ENCODE data around the gene CCDC152. TPM values are rescaled to one million over a fixed set of nuclear protein-coding genes. Genes with fewer than 3 reads are reported as not detected.
A peak's percentile ranks its signal among the peaks of the same experiment; 100 is the strongest.
"Not testable (repeated sequence)": the region's sequence is repeated elsewhere in the genome, so short reads cannot be mapped to it uniquely, and the experiment has no call there.

CCDC152 gene
- total and polyA plus RNA-seq, 2 experiments from 2014 or later, result 2.8 to 6.4 TPM

- no peak for DNase-seq
- Histone ChIP-seq H2AFZ (no peak overlapping the region), H3K36me3 (ENCODE audit: low read depth) (no peaks in the 10 kb centered on the region), H3K9ac (no peak overlapping the region), H3K27me3 (replicated peaks; ENCODE audit: insufficient read depth) (no peaks in the 10 kb centered on the region), H3K4me3 (no peak overlapping the region), H3K79me2 (ENCODE audit: insufficient read depth) (no peaks in the 10 kb centered on the region), H3K27ac (no peak overlapping the region), H3K4me2 (ENCODE audit: unreplicated experiment) (no peak overlapping the region), H4K20me1 (ENCODE audit: insufficient read depth) (no peaks in the 10 kb centered on the region), H3F3A (ENCODE audit: insufficient read depth) (no peaks in the 10 kb centered on the region), H3K9me2 (ENCODE audit: insufficient read depth) (peaks cover 3% of the 10 kb centered on the region; the same call in 1 of the 2 replicates), H3K4me1 (ENCODE audit: insufficient read depth) (0 out of 2 replicates have a peak, but pooled peaks cover 5% of the 10 kb centered on the region), H3K9me3 (ENCODE audit: low read depth) (no peaks in the 10 kb centered on the region)
- WGBS, 2 experiments (ENCODE audit: low coverage in 1 of 2, low lambda C conversion rate in 2 of 2, missing lambda C conversion rate in 2 of 2), result 85 to 90% methylated on average over 6 of the region's 6 CpGs
- no peak for TF ChIP-seq EZH2phosphoT487 (IDR thresholded peaks at IDR 0.05; ENCODE audit: insufficient read depth, low read depth)
- no peak for TF ChIP-seq EZH2 (IDR thresholded peaks at IDR 0.05; ENCODE audit: insufficient read depth, poor library complexity, severe bottlenecking)
- in situ Hi-C loops (cut with MboI), result no loop called here
Observed at GRCh38 chr5:42720251-42720650, 36.4 kb upstream of the CCDC152 start.

- H3K4me3 ChIP-seq, result no peak overlapping the region
- in situ Hi-C loops (cut with MboI), result no loop called here
- H3K4me1 ChIP-seq (ENCODE audit: insufficient read depth), result 0 out of 2 replicates have a peak, but pooled peaks cover 5% of the 10 kb centered on the region
- no peaks in the 10 kb centered on the region for H3K79me2 ChIP-seq (ENCODE audit: insufficient read depth)
- no peak overlapping the region for H2AFZ ChIP-seq
- no peaks in the 10 kb centered on the region for H3K9me3 ChIP-seq (ENCODE audit: low read depth)
- no peaks in the 10 kb centered on the region for H3K36me3 ChIP-seq (ENCODE audit: low read depth)
- H3K27ac ChIP-seq, result no peak overlapping the region
- DNase-seq, result no peak
- no peaks in the 10 kb centered on the region for H4K20me1 ChIP-seq (ENCODE audit: insufficient read depth)
- no peak overlapping the region for H3K9ac ChIP-seq
- TF ChIP-seq EZH2 (IDR thresholded peaks at IDR 0.05; ENCODE audit: insufficient read depth, poor library complexity, severe bottlenecking), result no peak
- no peak for TF ChIP-seq EZH2phosphoT487 (IDR thresholded peaks at IDR 0.05; ENCODE audit: insufficient read depth, low read depth)
- peaks cover 3% of the 10 kb centered on the region; the same call in 1 of the 2 replicates for H3K9me2 ChIP-seq (ENCODE audit: insufficient read depth)
- no peak overlapping the region for H3K4me2 ChIP-seq (ENCODE audit: unreplicated experiment)
- H3K27me3 ChIP-seq (replicated peaks; ENCODE audit: insufficient read depth), result no peaks in the 10 kb centered on the region
- H3F3A ChIP-seq (ENCODE audit: insufficient read depth), result no peaks in the 10 kb centered on the region
Observed at GRCh38 chr5:42721484-42721883, 35.1 kb upstream of the CCDC152 start.

GRCh38 chr5:42734531-42735058 is 22.0 kb upstream of the CCDC152 start:
- H3K27ac ChIP-seq; H2AFZ ChIP-seq; H3K9me3 ChIP-seq (ENCODE audit: low read depth); H3K36me3 ChIP-seq (ENCODE audit: low read depth); H3F3A ChIP-seq (ENCODE audit: insufficient read depth); H4K20me1 ChIP-seq (ENCODE audit: insufficient read depth); DNase-seq; H3K4me2 ChIP-seq (ENCODE audit: unreplicated experiment); H3K79me2 ChIP-seq (ENCODE audit: insufficient read depth); H3K9me2 ChIP-seq (ENCODE audit: insufficient read depth); in situ Hi-C loops (cut with MboI); H3K4me3 ChIP-seq; H3K4me1 ChIP-seq (ENCODE audit: insufficient read depth); H3K27me3 ChIP-seq (replicated peaks; ENCODE audit: insufficient read depth); H3K9ac ChIP-seq: not testable (repeated sequence)
- WGBS, 2 experiments (ENCODE audit: low coverage in 1 of 2, low lambda C conversion rate in 2 of 2, missing lambda C conversion rate in 2 of 2), result 87 to 92% methylated on average over 14 to 19 of the region's 24 CpGs

- H3K9ac ChIP-seq, result no peak overlapping the region
- H3K4me3 ChIP-seq, result no peak overlapping the region
- H2AFZ ChIP-seq, result no peak overlapping the region
- H4K20me1 ChIP-seq (ENCODE audit: insufficient read depth), result no peaks in the 10 kb centered on the region
- H3K4me2 ChIP-seq (ENCODE audit: unreplicated experiment), result no peak overlapping the region
- no peak for DNase-seq
- H3K36me3 ChIP-seq (ENCODE audit: low read depth), result no peaks in the 10 kb centered on the region
- WGBS, 2 experiments (ENCODE audit: low coverage in 1 of 2, low lambda C conversion rate in 2 of 2, missing lambda C conversion rate in 2 of 2), result 64 to 68% methylated on average over 1 of the region's 1 CpG
- H3K4me1 ChIP-seq (ENCODE audit: insufficient read depth), result no peaks in the 10 kb centered on the region
- H3K9me3 ChIP-seq (ENCODE audit: low read depth), result no peaks in the 10 kb centered on the region
- in situ Hi-C loops (cut with MboI), result no loop called here
- no peak for TF ChIP-seq EZH2phosphoT487 (IDR thresholded peaks at IDR 0.05; ENCODE audit: insufficient read depth, low read depth)
- no peak for TF ChIP-seq EZH2 (IDR thresholded peaks at IDR 0.05; ENCODE audit: insufficient read depth, poor library complexity, severe bottlenecking)
- no peaks in the 10 kb centered on the region for H3K79me2 ChIP-seq (ENCODE audit: insufficient read depth)
- H3K27me3 ChIP-seq (replicated peaks; ENCODE audit: insufficient read depth), result no peaks in the 10 kb centered on the region
- H3K27ac ChIP-seq, result no peak overlapping the region
- H3K9me2 ChIP-seq (ENCODE audit: insufficient read depth), result no peaks in the 10 kb centered on the region
- H3F3A ChIP-seq (ENCODE audit: insufficient read depth), result no peaks in the 10 kb centered on the region
Observed at GRCh38 chr5:42740920-42741319, 15.7 kb upstream of the CCDC152 start.

- DNase-seq, result peak; percentile 15
- H3K4me1 ChIP-seq (ENCODE audit: insufficient read depth), result no peaks in the 10 kb centered on the region
- H3K79me2 ChIP-seq (ENCODE audit: insufficient read depth), result no peaks in the 10 kb centered on the region
- 24 to 25% methylated on average over 4 of the region's 4 CpGs for WGBS, 2 experiments (ENCODE audit: low coverage in 1 of 2, low lambda C conversion rate in 2 of 2, missing lambda C conversion rate in 2 of 2)
- no peak overlapping the region for H3K4me2 ChIP-seq (ENCODE audit: unreplicated experiment)
- in situ Hi-C loops (cut with MboI), result no loop called here
- no peak overlapping the region for H3K27ac ChIP-seq
- no peak overlapping the region for H2AFZ ChIP-seq
- no peaks in the 10 kb centered on the region for H4K20me1 ChIP-seq (ENCODE audit: insufficient read depth)
- no peaks in the 10 kb centered on the region for H3F3A ChIP-seq (ENCODE audit: insufficient read depth)
- H3K9me3 ChIP-seq (ENCODE audit: low read depth), result no peaks in the 10 kb centered on the region
- TF ChIP-seq EZH2phosphoT487 (IDR thresholded peaks at IDR 0.05; ENCODE audit: insufficient read depth, low read depth), result no peak
- TF ChIP-seq EZH2 (IDR thresholded peaks at IDR 0.05; ENCODE audit: insufficient read depth, poor library complexity, severe bottlenecking), result no peak
- H3K9ac ChIP-seq, result no peak overlapping the region
- no peaks in the 10 kb centered on the region for H3K9me2 ChIP-seq (ENCODE audit: insufficient read depth)
- H3K27me3 ChIP-seq (replicated peaks; ENCODE audit: insufficient read depth), result no peaks in the 10 kb centered on the region
- H3K4me3 ChIP-seq, result no peak overlapping the region
- H3K36me3 ChIP-seq (ENCODE audit: low read depth), result no peaks in the 10 kb centered on the region
Observed at GRCh38 chr5:42745426-42745825, 11.2 kb upstream of the CCDC152 start.

All from GM23248 (cell line).